Sigmoid colon (tissue), 3 donors: ENCODE measurements around the gene FRAT2.

Experiments
- POLR2A ChIP-seq, 2 donors: fragments of 450-650 bp; IDR thresholded peaks; one replicate each; pipeline ENCODE4 v1.6.1; 2016; ENCODE audit warnings: antibody characterized with exemption in 2 of 2, mild to moderate bottlenecking in 2 of 2, moderate library complexity in 2 of 2
- TF ChIP-seq, protein P1 (sequence below), 4 experiments: fragments of 450-650 bp in 3 of 4; fragments of 200-600 bp in 1 of 4; IDR thresholded peaks; one replicate each; pipeline ENCODE4 v1.5.1; 2016 to 2019; ENCODE audit warnings: antibody characterized with exemption in 4 of 4, mild to moderate bottlenecking in 3 of 4, moderate library complexity in 2 of 4

DNA sequence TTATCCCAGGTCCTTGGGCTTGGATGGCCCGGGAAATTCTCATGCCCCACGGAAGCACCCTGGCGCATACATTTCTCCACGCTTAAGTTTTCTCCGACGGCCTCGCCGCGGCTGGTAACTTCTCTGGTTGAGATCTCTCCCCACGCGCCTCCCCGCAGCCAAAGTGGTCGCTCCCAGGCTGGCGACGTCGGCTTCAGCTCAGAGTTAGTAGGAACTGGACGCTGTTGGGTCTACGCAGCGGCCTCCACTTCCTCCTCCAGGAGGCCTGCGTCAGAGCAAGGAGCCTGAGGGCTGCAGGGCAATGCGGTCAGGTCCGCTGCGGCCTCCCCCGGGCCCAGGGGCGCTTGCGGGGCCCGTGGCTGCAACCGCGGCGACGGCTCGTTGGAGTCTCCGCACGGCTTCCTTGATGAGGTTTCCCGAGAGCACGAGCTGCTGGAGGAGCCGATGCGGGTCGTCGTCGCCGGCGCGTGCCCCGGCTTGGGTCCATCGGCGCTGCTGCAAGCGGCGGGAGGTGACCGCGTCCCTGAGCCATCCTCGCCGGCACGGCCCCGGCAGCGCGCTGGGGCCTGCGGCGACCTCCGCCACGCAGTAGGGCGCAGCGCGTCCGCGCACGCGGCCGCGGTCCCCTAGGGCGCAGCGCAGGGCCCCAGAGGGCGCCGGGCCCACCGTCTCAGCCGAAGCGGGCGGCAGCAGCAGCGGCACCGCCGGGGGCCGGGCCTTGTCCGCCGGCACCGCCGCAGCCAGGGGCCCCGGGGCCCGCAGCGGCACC lies 744 bp downstream of the FRAT2 start:
- TF ChIP-seq POLR2A (IDR thresholded peaks at IDR 0.05), result no peak
- TF ChIP-seq, protein P1, sequence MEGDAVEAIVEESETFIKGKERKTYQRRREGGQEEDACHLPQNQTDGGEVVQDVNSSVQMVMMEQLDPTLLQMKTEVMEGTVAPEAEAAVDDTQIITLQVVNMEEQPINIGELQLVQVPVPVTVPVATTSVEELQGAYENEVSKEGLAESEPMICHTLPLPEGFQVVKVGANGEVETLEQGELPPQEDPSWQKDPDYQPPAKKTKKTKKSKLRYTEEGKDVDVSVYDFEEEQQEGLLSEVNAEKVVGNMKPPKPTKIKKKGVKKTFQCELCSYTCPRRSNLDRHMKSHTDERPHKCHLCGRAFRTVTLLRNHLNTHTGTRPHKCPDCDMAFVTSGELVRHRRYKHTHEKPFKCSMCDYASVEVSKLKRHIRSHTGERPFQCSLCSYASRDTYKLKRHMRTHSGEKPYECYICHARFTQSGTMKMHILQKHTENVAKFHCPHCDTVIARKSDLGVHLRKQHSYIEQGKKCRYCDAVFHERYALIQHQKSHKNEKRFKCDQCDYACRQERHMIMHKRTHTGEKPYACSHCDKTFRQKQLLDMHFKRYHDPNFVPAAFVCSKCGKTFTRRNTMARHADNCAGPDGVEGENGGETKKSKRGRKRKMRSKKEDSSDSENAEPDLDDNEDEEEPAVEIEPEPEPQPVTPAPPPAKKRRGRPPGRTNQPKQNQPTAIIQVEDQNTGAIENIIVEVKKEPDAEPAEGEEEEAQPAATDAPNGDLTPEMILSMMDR (IDR thresholded peaks at IDR 0.05), result no peak
